GM19467 (cell line): Measurements from ENCODE around the gene LRPPRC.

Experiments used
- ATAC-seq: cut with Tn5 transposase; IDR thresholded peaks from one replicate; pipeline ENCODE4 v1.9.1; 2021; ENCODE audit warnings: mild to moderate bottlenecking, moderate library complexity; ENCODE audit not compliant: unreplicated experiment

The LRPPRC gene

GRCh38 chr2:43980902-43981301 is 14.9 kb downstream of the LRPPRC start:
- no peak for ATAC-seq

GRCh38 chr2:43977677-43978375 is 18.0 kb downstream of the LRPPRC start:
- ATAC-seq = no peak

DNA sequence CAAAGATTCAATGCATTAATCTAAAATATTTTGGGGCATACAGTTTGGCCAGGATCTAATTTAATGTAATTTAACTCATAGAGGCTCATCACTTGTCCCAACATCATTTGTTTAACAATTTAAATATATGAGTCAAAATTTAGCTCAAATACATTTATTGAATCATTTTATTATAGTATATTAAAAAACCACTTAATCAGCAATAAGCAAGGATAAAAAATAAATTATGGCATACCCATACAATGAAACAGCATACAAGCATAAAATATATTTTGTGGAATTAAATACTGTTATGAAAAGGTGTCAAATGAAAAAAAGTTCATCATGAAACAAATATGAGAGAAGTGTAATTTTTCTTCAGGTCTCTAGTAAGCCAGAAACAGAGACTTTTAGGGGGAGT is 34.9 kb downstream of the LRPPRC start:
- ATAC-seq = no peak

DNA sequence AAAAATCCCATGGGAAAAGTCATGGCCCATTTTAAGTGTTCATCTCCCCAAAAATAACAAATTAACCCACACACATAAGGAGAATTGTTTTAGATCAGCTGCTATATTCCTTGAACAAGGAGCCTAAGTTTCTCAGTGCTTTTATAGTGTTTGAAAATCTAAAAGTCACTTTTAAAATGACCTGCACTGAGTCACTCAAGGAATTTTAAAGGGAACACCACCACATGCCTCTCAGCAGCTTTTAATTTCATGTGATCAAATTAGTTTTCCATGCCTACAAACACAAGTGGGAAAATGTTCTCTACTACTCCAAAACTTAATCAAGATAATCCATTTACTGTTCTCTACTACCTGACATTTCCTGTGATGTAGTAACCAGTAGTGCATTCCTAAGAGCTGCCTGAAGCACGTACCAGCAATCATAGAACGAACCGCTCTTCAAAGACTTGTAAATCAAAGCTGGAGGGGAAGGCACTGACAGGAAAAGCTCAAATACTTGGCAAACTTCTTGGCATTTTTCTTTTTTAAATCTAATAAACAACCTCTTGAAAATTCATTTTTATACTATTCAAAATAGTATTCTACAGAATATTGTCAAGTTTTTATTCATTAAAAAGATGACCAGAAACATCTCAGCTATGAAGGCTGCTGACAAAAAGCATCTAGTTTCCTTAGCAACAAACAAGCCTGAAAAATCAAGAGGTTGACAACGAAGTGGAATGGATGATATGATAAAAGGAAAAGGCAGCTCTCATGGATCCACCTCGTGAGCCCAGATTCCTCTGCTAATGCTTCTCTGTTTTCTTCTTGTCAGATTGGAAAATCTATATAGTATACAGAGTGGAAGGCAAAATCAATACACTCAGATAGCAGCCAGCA is 37.2 kb downstream of the LRPPRC start:
- no peak for ATAC-seq

DNA sequence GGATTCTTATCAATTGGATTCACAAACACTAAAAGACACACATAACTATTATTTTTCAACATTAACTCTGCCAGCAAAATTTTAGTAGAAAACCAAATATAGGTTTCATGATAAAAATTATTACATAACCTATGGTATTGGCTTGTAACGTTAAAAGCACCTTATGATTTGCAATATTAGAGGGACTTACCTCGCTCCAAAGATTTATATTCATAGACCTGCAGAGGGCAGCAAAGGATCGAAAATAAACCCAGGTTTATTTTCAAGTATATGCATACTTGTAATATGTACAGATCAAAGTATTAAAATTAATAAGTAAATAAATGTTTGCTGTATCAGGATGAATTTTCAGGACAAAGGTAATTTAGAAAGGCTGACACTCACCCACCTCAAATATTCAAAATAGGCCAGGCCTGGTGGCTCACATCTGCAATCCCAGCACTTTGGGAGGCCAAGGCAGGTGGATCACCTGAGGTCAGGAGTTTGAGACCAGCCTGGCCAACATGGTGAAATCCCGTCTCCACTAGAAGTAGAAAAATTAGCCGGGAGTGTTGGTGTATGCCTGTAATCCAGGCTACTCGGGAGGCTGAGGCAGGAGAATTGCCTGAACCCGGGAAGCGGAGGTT is 45.3 kb downstream of the LRPPRC start:
- ATAC-seq = no peak

- ATAC-seq = no peak
These were observed 47.4 kb downstream of the LRPPRC start for GRCh38 chr2:43948370-43948769.

GRCh38 chr2:43946685-43947084 is 49.1 kb downstream of the LRPPRC start:
- ATAC-seq = no peak

DNA sequence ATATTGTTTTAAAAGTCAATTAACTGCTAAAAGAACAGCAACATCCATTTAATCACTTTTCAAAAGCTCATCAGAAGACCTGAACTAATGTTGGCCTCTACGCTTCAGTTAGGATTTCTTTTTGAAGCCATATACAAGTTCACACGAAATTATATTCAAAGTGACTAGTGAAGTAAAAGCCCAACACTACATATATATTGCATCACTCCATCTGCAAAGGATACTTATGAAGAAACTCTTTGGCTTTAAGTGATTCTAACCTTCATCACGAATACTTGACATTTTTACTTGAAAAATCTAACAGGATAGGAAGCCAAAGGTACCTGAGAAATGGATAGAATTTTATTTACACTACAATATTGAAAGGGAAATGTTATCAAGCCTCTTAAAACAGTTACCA is 50.4 kb downstream of the LRPPRC start:
- no peak for ATAC-seq

GRCh38 chr2:43944915-43945314 is 50.9 kb downstream of the LRPPRC start:
- ATAC-seq = no peak

- no peak for ATAC-seq
These were observed 51.9 kb downstream of the LRPPRC start for GRCh38 chr2:43943809-43944452.

GRCh38 chr2:43943323-43943722 is 52.5 kb downstream of the LRPPRC start:
- no peak for ATAC-seq

DNA sequence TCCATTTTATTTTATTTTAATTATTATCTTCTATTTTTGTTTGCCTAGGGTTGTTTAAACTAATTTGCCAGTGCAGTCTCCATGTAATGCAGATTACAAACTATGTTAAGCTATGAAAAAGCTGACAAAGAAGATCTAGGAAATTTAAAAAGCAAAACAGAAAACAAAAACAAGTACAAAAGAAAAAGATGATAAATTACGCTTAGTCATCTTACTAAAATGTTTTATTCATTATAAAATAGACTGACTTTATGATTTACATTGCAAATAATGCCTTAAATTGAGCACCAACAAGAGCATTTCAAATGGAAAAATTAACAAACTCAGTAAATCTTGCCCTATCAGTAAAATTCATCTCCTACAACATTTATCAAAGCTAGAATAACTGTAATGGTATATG is 52.9 kb downstream of the LRPPRC start:
- ATAC-seq = no peak

DNA sequence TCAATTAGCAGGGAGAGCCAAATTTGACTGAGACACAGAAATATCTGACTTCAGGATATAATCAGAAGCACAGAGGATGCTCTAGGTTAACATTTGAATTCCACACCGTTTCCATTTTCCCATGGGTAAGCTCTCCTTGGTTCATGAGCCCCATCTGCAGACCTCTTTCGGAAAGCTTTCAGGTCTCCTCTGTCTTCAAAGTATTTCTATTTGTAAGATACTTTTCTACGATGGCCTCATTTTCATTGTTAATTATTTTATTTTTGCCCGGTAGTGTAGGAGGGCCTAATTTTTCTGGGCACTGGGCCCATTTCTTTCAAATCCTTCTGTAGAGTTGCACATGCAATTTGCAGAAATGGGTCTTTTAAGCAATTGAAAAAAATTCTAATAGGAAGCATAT is 53.8 kb downstream of the LRPPRC start:
- ATAC-seq = no peak

DNA sequence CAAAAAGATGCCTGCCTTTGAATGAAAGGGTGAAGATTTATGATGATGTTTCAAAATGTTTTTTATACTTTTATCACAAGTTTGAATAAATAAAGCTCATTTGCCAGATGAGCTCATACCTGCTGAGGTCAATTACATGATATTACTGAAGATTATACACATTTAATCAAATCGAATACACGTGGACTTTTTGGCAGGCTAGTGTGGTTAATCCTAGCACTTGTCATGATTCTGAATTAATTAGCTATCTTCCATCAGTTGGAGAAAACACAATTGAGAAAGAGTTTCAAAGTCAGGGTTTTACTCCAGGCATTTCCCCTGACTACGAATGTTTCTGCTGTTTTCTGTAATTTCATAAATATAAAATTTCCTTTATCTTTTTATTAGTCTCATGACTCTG is 54.4 kb downstream of the LRPPRC start:
- no peak for ATAC-seq

DNA sequence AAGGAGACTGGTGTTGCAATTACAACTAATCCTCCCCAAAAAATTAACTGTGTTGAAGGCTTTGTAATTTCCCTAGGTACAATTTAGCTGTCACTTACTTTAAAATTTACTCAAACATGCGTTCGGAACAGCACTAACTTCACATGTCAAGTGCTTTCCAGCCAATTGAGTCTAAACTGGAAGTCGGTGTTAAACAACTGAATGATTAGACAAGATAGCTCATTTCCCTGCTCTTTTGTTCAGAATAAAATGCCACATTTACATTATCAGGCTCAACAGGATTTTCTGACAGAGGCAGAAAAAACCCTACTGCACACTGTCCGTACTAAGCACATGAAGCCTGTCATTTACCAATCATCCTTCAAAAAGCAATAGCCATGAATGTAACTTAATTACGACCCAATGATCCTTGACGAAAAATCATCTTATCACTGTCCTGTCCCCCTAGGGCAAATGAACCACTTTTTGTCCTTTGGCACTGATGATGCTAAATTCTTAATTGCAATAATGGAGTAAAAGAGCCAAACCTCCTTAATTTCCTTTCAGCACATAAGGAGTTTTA is 56.0 kb downstream of the LRPPRC start:
- no peak for ATAC-seq

DNA sequence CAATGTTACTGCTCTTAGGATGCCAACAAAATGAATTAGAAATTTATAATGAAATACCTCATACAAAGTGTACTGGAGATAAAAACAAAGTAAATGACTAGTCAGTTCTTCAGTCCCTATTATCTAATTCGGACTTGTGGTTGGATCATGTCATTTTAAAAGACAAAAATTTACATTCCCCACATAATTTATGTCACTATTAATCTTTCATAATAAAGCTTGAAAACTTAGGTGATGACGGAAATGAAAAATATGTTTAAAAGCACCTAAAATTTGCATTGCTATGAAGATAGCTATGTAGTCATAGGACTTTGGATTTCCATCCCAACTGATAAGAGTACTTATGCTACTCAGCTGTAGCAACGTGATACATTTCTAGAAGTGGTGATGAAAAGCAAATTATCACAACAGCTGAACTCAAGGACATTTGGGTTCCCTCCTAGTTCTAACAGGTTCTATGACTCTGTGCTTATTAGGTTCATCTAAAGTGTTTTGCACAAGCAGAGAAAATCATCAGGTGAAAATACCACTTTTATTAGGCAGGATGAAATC is 58.4 kb downstream of the LRPPRC start:
- no peak for ATAC-seq

GRCh38 chr2:43934567-43934966 is 61.2 kb downstream of the LRPPRC start:
- no peak for ATAC-seq

- no peak for ATAC-seq
These were observed 64.5 kb downstream of the LRPPRC start for GRCh38 chr2:43931293-43931692.

- ATAC-seq = no peak
These were observed 68.3 kb downstream of the LRPPRC start for GRCh38 chr2:43927442-43927841.

DNA sequence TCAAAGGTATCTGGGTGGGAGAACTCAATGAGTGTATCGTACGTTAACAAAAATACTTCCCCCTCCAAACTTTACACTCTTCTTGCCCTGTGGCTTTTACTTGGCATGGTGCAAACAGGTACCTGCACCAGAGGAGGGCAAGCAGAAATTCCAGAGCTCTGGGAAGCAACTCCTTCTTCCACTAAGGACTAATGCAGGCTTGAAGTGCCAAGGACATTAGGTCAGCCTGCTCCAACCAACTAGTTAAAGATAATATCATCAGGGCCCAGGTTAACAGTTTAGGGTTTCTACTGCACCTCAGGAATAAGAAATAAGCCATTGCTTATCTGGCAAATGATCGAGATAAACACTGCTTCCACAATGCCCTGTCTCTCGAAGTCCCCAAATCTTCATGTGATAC is 70.4 kb downstream of the LRPPRC start:
- no peak for ATAC-seq

- ATAC-seq = no peak
These were observed 71.3 kb downstream of the LRPPRC start for GRCh38 chr2:43924463-43924862.
